ENCODE measurements around the gene IL9R.

IL9R gene

GRCh38 chrX:156008915-156009314 lies 11.4 kb downstream of the IL9R start (continued):
- TF ChIP-seq, protein P1, sequence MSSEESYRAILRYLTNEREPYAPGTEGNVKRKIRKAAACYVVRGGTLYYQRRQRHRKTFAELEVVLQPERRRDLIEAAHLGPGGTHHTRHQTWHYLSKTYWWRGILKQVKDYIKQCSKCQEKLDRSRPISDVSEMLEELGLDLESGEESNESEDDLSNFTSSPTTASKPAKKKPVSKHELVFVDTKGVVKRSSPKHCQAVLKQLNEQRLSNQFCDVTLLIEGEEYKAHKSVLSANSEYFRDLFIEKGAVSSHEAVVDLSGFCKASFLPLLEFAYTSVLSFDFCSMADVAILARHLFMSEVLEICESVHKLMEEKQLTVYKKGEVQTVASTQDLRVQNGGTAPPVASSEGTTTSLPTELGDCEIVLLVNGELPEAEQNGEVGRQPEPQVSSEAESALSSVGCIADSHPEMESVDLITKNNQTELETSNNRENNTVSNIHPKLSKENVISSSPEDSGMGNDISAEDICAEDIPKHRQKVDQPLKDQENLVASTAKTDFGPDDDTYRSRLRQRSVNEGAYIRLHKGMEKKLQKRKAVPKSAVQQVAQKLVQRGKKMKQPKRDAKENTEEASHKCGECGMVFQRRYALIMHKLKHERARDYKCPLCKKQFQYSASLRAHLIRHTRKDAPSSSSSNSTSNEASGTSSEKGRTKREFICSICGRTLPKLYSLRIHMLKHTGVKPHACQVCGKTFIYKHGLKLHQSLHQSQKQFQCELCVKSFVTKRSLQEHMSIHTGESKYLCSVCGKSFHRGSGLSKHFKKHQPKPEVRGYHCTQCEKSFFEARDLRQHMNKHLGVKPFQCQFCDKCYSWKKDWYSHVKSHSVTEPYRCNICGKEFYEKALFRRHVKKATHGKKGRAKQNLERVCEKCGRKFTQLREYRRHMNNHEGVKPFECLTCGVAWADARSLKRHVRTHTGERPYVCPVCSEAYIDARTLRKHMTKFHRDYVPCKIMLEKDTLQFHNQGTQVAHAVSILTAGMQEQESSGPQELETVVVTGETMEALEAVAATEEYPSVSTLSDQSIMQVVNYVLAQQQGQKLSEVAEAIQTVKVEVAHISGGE (tag by site-specific recombination; conservative IDR thresholded peaks at IDR 0.05; ENCODE audit: low read depth), result no peak
- TF ChIP-seq ZNF350 (tag by site-specific recombination; IDR thresholded peaks at IDR 0.05) (no peak), ZEB2 (tag by site-specific recombination; IDR thresholded peaks at IDR 0.05) (no peak), ZNF830 (tag by site-specific recombination; IDR thresholded peaks at IDR 0.05; ENCODE audit: low read depth) (no peak), ZNF600 (tag by site-specific recombination; IDR thresholded peaks at IDR 0.05) (no peak), ZNF521 (tag by site-specific recombination; IDR thresholded peaks at IDR 0.05) (peak; percentile 99), ZNF394 (tag by site-specific recombination; IDR thresholded peaks at IDR 0.05; ENCODE audit: borderline replicate concordance) (no peak), EGR2 (tag by site-specific recombination; IDR thresholded peaks at IDR 0.05; ENCODE audit: low read depth) (no peak), ZSCAN16 (tag by site-specific recombination; IDR thresholded peaks at IDR 0.05) (no peak), ZFP69B (tag by site-specific recombination; IDR thresholded peaks at IDR 0.05) (no peak), ZNF10 (tag by site-specific recombination; IDR thresholded peaks at IDR 0.05) (no peak), ZNF514 (tag by site-specific recombination; IDR thresholded peaks at IDR 0.05) (no peak), ZNF670 (tag by site-specific recombination; IDR thresholded peaks at IDR 0.05; ENCODE audit: low read depth) (peak; percentile 98), FEZF1 (tag by site-specific recombination; IDR thresholded peaks at IDR 0.05) (no peak), ZNF214 (tag by site-specific recombination; IDR thresholded peaks at IDR 0.05; ENCODE audit: borderline replicate concordance) (no peak), ZNF341 (tag by site-specific recombination; IDR thresholded peaks at IDR 0.05; ENCODE audit: low read depth) (no peak), PATZ1 (tag by site-specific recombination; IDR thresholded peaks at IDR 0.05) (0 out of 2 replicates have a peak, but pooled peaks have one; percentile 36), ZNF366 (tag by site-specific recombination; conservative IDR thresholded peaks at IDR 0.05) (no peak), ZFP41 (tag by site-specific recombination; IDR thresholded peaks at IDR 0.05; ENCODE audit: borderline replicate concordance) (no peak), ZBTB48 (tag by site-specific recombination; IDR thresholded peaks at IDR 0.05) (no peak), SCRT2 (tag by site-specific recombination; IDR thresholded peaks at IDR 0.05) (no peak), ZNF548 (tag by site-specific recombination; IDR thresholded peaks at IDR 0.05) (no peak), GLI4 (tag by site-specific recombination; IDR thresholded peaks at IDR 0.05) (peak; percentile 51; the same call in 1 of the 2 replicates), ZNF175 (tag by site-specific recombination; IDR thresholded peaks at IDR 0.05) (peak; percentile 87; the same call in 1 of the 2 replicates), ZSCAN23 (tag by site-specific recombination; IDR thresholded peaks at IDR 0.05) (peak; percentile 82; the same call in 1 of the 2 replicates), ZNF473 (tag by site-specific recombination; IDR thresholded peaks at IDR 0.05) (peak; percentile 94), ZNF501 (tag by site-specific recombination; IDR thresholded peaks at IDR 0.05) (no peak), ZNF544 (tag by site-specific recombination; IDR thresholded peaks at IDR 0.05) (peak; percentile 85), ZNF24 (tag by site-specific recombination; IDR thresholded peaks at IDR 0.05) (no peak), ZNF704 (tag by site-specific recombination; IDR thresholded peaks at IDR 0.05) (0 out of 2 replicates have a peak, but pooled peaks have one; percentile 6), ZNF549 (tag by site-specific recombination; IDR thresholded peaks at IDR 0.05) (no peak), ZNF354C (tag by site-specific recombination; IDR thresholded peaks at IDR 0.05; ENCODE audit: borderline replicate concordance, low read depth) (no peak; the same call in 1 of the 2 replicates)
- TF ChIP-seq, protein P2, sequence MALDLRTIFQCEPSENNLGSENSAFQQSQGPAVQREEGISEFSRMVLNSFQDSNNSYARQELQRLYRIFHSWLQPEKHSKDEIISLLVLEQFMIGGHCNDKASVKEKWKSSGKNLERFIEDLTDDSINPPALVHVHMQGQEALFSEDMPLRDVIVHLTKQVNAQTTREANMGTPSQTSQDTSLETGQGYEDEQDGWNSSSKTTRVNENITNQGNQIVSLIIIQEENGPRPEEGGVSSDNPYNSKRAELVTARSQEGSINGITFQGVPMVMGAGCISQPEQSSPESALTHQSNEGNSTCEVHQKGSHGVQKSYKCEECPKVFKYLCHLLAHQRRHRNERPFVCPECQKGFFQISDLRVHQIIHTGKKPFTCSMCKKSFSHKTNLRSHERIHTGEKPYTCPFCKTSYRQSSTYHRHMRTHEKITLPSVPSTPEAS (tag by site-specific recombination; IDR thresholded peaks at IDR 0.05), result peak; percentile 100
- TF ChIP-seq, protein P3, sequence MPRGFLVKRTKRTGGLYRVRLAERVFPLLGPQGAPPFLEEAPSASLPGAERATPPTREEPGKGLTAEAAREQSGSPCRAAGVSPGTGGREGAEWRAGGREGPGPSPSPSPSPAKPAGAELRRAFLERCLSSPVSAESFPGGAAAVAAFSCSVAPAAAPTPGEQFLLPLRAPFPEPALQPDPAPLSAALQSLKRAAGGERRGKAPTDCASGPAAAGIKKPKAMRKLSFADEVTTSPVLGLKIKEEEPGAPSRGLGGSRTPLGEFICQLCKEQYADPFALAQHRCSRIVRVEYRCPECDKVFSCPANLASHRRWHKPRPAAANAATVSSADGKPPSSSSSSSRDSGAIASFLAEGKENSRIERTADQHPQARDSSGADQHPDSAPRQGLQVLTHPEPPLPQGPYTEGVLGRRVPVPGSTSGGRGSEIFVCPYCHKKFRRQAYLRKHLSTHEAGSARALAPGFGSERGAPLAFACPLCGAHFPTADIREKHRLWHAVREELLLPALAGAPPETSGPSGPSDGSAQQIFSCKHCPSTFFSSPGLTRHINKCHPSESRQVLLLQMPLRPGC (tag by site-specific recombination; IDR thresholded peaks at IDR 0.05), result peak; percentile 61; the same call in 1 of the 2 replicates
